ENCODE results near the gene APBB3.

The APBB3 gene

GRCh38 chr5:140564196-140565023 lies at the start of gene APBB3, which contains the start of gene SLC35A4:
Gene APBB3, minus strand, starts transcription at chr5:140564598. Its CDS starts 353 bp downstream, at chr5:140564245.
Gene SLC35A4, plus strand, starts transcription at chr5:140564828. Its CDS starts 2,342 bp downstream, at chr5:140567170.
- ChIA-PET CTCF (interaction anchor here (1.3 to 3.2 kb wide), 5 partner anchors 15 to 206 kb away, joined by 3 to 19 read pairs (median 12); partner anchors contain the start of genes EIF4EBP3 and TMCO6), POLR2A (interaction anchor here (0.5 to 1.2 kb wide), 5 partner anchors 16 to 1101 kb away, joined by 3 to 11 read pairs (median 3); partner anchors contain the start of genes EIF4EBP3 and WDR55)
- H3K4me3 ChIP-seq (ENCODE audit: low read depth, low read length): peak within 1 kb of the TSS; percentile 96
- no peak for TF ChIP-seq CTCF (IDR thresholded peaks at IDR 0.05; ENCODE audit: insufficient read depth, low read length, missing control alignments)
- peak; percentile 94 for DNase-seq (ENCODE audit: low read depth, low spot score)

- no peak for TF ChIP-seq CTCF (IDR thresholded peaks at IDR 0.05; ENCODE audit: insufficient read depth, low read length, missing control alignments)
- no peak for DNase-seq (ENCODE audit: low read depth, low spot score)
- POLR2A ChIA-PET: no interaction called here
- CTCF ChIA-PET: no interaction called here
- no peak overlapping the region for H3K4me3 ChIP-seq (ENCODE audit: low read depth, low read length)
Measured at GRCh38 chr5:140611020-140611521, 46.7 kb upstream of the APBB3 start.

- TF ChIP-seq CTCF (IDR thresholded peaks at IDR 0.05; ENCODE audit: insufficient read depth, low read length, missing control alignments): no peak
- POLR2A ChIA-PET: interaction anchor here (0.6 kb wide), 1 partner anchor 18 kb away, joined by 3 read pairs; no protein-coding TSS in a partner anchor
- no peak overlapping the region for H3K4me3 ChIP-seq (ENCODE audit: low read depth, low read length)
- CTCF ChIA-PET: no interaction called here
- no peak for DNase-seq (ENCODE audit: low read depth, low spot score)
Measured at GRCh38 chr5:140609126-140609525, 44.7 kb upstream of the APBB3 start.

GRCh38 chr5:140608722-140609121 lies 44.3 kb upstream of the APBB3 start:
- H3K4me3 ChIP-seq (ENCODE audit: low read depth, low read length): no peak overlapping the region
- ChIA-PET POLR2A (interaction anchor here (0.6 kb wide), 1 partner anchor 18 kb away, joined by 3 read pairs; no protein-coding TSS in a partner anchor), CTCF (no interaction called here)
- no peak for DNase-seq (ENCODE audit: low read depth, low spot score)
- no peak for TF ChIP-seq CTCF (IDR thresholded peaks at IDR 0.05; ENCODE audit: insufficient read depth, low read length, missing control alignments)

- CTCF ChIA-PET: no interaction called here
- POLR2A ChIA-PET: no interaction called here
- TF ChIP-seq CTCF (IDR thresholded peaks at IDR 0.05; ENCODE audit: insufficient read depth, low read length, missing control alignments): no peak
- no peak for DNase-seq (ENCODE audit: low read depth, low spot score)
- H3K4me3 ChIP-seq (ENCODE audit: low read depth, low read length): no peak overlapping the region
Measured at GRCh38 chr5:140607031-140607430, 42.6 kb upstream of the APBB3 start.

- TF ChIP-seq CTCF (IDR thresholded peaks at IDR 0.05; ENCODE audit: insufficient read depth, low read length, missing control alignments): no peak
- H3K4me3 ChIP-seq (ENCODE audit: low read depth, low read length): no peak overlapping the region
- ChIA-PET POLR2A (no interaction called here), CTCF (no interaction called here)
- DNase-seq (ENCODE audit: low read depth, low spot score): no peak
Measured at GRCh38 chr5:140605879-140606278, 41.5 kb upstream of the APBB3 start.
